C4-2B (cell line): Measurements from ENCODE around the gene RIMKLA.

ENCODE experiments used
- H3K27ac ChIP-seq: fragments of 450-650 bp; 2 replicates; pipeline ENCODE4 v1.5.1; 2017
- CTCF ChIP-seq: fragments of 450-650 bp; conservative IDR thresholded peaks from 2 replicates; pipeline ENCODE4 v1.5.1; 2017; ENCODE audit warnings: mild to moderate bottlenecking
- ZFX ChIP-seq: fragments of 450-650 bp; IDR thresholded peaks from 2 replicates; pipeline ENCODE4 v1.6.1; 2017

RIMKLA gene

GRCh38 chr1:42359466-42359865, 21.1 kb upstream of the RIMKLA start:
- no peak overlapping the region for H3K27ac ChIP-seq
- TF ChIP-seq CTCF: no peak
- no peak for TF ChIP-seq ZFX

- H3K27ac ChIP-seq: no peak overlapping the region
- TF ChIP-seq ZFX: no peak
- no peak for TF ChIP-seq CTCF
Observed at GRCh38 chr1:42364089-42364488, 16.5 kb upstream of the RIMKLA start.

- no peak overlapping the region for H3K27ac ChIP-seq
- TF ChIP-seq CTCF (no peak), ZFX (no peak)
Observed at GRCh38 chr1:42364542-42364941, 16.1 kb upstream of the RIMKLA start.

GRCh38 chr1:42365118-42365517, 15.5 kb upstream of the RIMKLA start:
- no peak overlapping the region for H3K27ac ChIP-seq
- TF ChIP-seq ZFX (no peak), CTCF (no peak)

GRCh38 chr1:42368096-42368795, 12.3 kb upstream of the RIMKLA start:
- H3K27ac ChIP-seq: no peak overlapping the region

GRCh38 chr1:42369471-42369870, 11.1 kb upstream of the RIMKLA start:
- H3K27ac ChIP-seq: no peak overlapping the region
- TF ChIP-seq ZFX (no peak), CTCF (no peak)

More at GRCh38 chr1:42368096-42368795, 12.3 kb upstream of the RIMKLA start:
- TF ChIP-seq CTCF (no peak), ZFX (no peak)

- TF ChIP-seq CTCF: no peak
- no peak for TF ChIP-seq ZFX
- H3K27ac ChIP-seq: no peak overlapping the region
Observed at GRCh38 chr1:42370876-42371549, 9.6 kb upstream of the RIMKLA start.
